Measurements from ENCODE around the gene PRSS53. TPM values are rescaled to one million over a fixed set of nuclear protein-coding genes. Genes with fewer than 3 reads are reported as not detected.
A peak's percentile ranks its signal among the peaks of the same experiment; 100 is the strongest.
"Not testable (repeated sequence)": the region's sequence is repeated elsewhere in the genome, so short reads cannot be mapped to it uniquely, and the experiment has no call there.

The PRSS53 gene
- total RNA-seq, 4 donors from 2014 or later = 2.3 to 3.8 (median 2.7) TPM

- DNase-seq (ENCODE audit: low spot score in 2 of 2) = peak in 1 of 2 donors; percentile 94
- 6 to 20% methylated on average over 12 to 34 of the region's 68 CpGs for WGBS, 2 donors
- H3K4me3 ChIP-seq (ENCODE audit: low read depth, poor library complexity, severe bottlenecking) = peak within 1 kb of the TSS; percentile 91
- intact Hi-C loops (cut with DNase I; ENCODE audit: low total_unique reads) = no loop called here
- TF ChIP-seq, protein P1, sequence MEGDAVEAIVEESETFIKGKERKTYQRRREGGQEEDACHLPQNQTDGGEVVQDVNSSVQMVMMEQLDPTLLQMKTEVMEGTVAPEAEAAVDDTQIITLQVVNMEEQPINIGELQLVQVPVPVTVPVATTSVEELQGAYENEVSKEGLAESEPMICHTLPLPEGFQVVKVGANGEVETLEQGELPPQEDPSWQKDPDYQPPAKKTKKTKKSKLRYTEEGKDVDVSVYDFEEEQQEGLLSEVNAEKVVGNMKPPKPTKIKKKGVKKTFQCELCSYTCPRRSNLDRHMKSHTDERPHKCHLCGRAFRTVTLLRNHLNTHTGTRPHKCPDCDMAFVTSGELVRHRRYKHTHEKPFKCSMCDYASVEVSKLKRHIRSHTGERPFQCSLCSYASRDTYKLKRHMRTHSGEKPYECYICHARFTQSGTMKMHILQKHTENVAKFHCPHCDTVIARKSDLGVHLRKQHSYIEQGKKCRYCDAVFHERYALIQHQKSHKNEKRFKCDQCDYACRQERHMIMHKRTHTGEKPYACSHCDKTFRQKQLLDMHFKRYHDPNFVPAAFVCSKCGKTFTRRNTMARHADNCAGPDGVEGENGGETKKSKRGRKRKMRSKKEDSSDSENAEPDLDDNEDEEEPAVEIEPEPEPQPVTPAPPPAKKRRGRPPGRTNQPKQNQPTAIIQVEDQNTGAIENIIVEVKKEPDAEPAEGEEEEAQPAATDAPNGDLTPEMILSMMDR (IDR thresholded peaks at IDR 0.05) = no peak
- no peak for TF ChIP-seq POLR2A (IDR thresholded peaks at IDR 0.05)
Measured at GRCh38 chr16:31108035-31108793, 19.5 kb upstream of the PRSS53 start, which contains the start of gene BCKDK. Gene BCKDK (plus strand): TSS chr16:31108386. CDS start chr16:31109224, 838 bp downstream.

DNA sequence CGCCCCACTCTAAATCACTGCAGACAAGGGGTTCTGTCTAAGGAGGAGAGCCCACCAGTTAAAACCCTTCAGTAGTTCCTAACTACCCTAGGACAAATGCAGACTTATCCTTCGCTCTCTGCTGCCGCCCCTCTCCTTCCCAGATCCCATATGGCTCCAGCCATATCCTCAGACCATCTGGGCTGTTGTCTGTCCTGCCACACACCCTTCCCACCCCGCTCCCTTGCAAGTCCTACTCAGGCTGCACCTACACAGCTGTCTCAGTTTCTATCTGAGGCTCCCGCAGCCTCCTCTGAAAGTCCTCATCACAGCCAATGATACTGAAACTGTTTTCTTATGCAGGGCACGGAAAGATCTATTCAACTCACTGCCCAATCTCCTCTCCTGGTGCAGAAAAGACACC is 18.7 kb upstream of the PRSS53 start:
- DNase-seq (ENCODE audit: low spot score in 2 of 2) = no peak
- 92 to 93% methylated on average over 6 of the region's 6 CpGs for WGBS, 2 donors
- intact Hi-C loops (cut with DNase I; ENCODE audit: low total_unique reads) = no loop called here
- TF ChIP-seq POLR2A (IDR thresholded peaks at IDR 0.05) = no peak
- TF ChIP-seq, protein P1 (IDR thresholded peaks at IDR 0.05) = no peak
- no peak overlapping the region for H3K4me3 ChIP-seq (ENCODE audit: low read depth, poor library complexity, severe bottlenecking)

DNA sequence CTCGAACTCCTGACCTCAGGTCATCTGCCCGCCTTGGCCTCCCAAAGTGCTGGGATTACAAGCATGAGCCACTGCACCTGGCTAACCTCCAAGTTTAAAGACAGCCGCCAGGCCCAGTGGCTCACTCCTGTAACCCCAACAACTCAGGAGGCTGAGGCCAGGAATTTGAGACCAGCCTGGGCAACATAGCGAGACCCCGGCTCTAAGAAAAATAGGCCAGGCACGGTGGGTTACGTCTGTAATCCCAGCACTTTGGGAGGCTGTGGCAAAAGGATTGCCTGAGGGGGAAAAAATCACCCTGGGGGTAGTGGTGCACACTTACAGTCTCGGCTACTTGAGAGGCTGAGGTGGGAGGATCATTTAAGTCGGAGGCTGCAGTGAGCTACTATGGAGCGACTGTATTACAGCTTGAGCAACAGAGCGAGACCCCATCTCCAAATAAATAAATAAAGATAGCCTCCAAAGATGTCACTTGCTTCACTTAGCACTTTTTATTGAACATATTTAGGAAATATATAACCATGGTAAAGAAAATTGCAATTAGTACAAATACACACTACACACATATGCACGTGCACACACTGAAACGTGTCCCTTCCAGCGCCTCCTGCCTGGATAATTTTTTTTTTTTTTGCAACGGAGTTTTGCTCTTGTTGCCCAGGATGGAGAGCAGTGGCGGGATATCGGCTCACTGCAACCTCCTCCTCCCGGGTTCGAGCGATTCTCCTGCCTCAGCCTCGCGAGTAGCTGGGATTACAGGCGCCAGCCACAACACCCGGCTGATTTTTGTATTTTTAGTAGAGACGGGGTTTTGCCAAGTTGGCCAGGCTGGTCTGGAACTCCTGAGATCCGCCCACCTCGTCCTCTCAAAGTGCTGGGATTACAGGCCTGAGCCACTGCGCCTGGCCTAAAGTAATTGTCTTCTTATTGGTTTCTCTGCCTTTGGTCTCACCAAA is 18.0 kb upstream of the PRSS53 start:
- 89 to 92% methylated on average over 28 of the region's 28 CpGs for WGBS, 2 donors
- TF ChIP-seq, protein P1 (IDR thresholded peaks at IDR 0.05) = no peak
- TF ChIP-seq POLR2A (IDR thresholded peaks at IDR 0.05) = no peak
- H3K4me3 ChIP-seq (ENCODE audit: low read depth, poor library complexity, severe bottlenecking) = no peak overlapping the region
- no peak for DNase-seq (ENCODE audit: low spot score in 2 of 2)
- intact Hi-C loops (cut with DNase I; ENCODE audit: low total_unique reads) = no loop called here

DNA sequence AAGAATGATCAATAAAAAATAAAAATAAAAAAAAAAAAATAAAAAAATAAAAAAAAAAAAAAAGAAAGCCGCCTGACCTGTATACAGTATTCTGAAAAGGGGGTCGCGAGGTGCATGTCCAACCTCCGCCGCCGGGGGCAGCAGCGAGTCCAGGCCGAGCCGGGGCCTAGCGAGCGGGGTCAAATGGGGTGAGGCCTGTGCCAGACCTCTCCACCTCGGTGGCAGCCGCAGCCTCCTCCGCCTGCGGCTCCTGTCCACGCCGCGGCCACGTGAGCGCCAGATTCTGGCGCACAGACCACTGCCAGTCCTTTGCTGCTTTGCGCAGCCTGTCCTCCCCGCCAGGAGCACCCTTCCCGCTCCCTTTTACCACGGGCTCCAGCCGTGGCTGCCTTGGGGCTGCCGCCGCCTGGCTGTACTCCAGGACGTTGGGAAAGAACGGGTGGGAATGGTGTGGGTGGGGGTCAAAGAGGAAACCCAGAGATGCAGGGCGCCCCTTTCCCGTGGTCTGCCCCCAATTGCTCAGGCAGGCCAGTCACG is 17.0 kb upstream of the PRSS53 start:
- TF ChIP-seq, protein P1 (IDR thresholded peaks at IDR 0.05) = peak in 1 of 3 donors; percentile 95
- TF ChIP-seq POLR2A (IDR thresholded peaks at IDR 0.05) = no peak
- WGBS, 2 donors = 10% methylated on average over 33 of the region's 33 CpGs
- no peak overlapping the region for H3K4me3 ChIP-seq (ENCODE audit: low read depth, poor library complexity, severe bottlenecking)
- peak; percentile 83 to 98 for DNase-seq (ENCODE audit: low spot score in 2 of 2)
- intact Hi-C loops (cut with DNase I; ENCODE audit: low total_unique reads) = no loop called here

DNA sequence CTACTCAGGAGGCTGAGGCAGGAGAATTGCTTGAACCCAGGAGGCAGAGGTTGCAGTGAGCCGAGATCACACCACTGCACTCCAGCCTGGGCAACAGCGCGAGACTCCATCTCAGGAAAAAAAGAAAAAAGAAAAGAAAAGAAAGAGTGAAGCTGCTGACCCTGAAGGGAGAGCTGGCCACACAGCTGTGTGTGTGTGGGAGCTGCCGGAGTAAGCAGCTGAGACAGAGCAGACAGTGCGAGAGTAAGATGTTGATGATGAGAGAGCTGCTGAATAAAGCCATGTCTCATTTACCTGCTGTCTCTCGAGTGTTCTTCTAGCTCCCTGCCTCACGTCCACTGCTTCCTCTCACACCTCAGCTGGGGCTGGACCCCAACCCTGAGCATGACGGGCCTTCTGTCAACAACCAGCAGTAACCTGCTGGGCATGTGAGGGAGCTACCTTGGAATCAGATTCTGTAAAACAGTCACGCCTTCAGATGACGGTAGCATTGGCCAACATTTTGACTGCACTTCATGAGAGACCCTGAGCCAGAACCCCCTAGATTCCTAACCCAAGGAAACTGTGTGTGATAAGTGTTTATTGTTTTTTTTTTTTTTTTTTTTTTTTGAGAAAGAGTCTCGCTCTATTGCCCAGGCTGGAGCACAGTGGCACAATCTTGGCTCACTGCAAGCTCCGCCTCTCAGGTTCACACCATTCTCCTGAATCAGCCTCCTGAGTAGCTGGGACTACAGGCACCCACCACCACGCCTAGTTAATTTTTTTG is 12.3 kb upstream of the PRSS53 start:
- H3K4me3 ChIP-seq (ENCODE audit: low read depth, poor library complexity, severe bottlenecking); intact Hi-C loops (cut with DNase I; ENCODE audit: low total_unique reads); DNase-seq (ENCODE audit: low spot score in 2 of 2): not testable (repeated sequence)
- 87 to 89% methylated on average over 13 of the region's 13 CpGs for WGBS, 2 donors

All from lower leg skin (tissue), 4 donors.